Endometrium (tissue), 2 donors: ENCODE data around the gene AMN1.

Source experiments
- FAIRE-seq: peaks from 2 replicates; lab custom pipeline; 2012; peaks lifted over from hg19 to GRCh38; lab: Jason Lieb, UNC
- donor health status: control.
- donor health status: control.

AMN1 gene

DNA sequence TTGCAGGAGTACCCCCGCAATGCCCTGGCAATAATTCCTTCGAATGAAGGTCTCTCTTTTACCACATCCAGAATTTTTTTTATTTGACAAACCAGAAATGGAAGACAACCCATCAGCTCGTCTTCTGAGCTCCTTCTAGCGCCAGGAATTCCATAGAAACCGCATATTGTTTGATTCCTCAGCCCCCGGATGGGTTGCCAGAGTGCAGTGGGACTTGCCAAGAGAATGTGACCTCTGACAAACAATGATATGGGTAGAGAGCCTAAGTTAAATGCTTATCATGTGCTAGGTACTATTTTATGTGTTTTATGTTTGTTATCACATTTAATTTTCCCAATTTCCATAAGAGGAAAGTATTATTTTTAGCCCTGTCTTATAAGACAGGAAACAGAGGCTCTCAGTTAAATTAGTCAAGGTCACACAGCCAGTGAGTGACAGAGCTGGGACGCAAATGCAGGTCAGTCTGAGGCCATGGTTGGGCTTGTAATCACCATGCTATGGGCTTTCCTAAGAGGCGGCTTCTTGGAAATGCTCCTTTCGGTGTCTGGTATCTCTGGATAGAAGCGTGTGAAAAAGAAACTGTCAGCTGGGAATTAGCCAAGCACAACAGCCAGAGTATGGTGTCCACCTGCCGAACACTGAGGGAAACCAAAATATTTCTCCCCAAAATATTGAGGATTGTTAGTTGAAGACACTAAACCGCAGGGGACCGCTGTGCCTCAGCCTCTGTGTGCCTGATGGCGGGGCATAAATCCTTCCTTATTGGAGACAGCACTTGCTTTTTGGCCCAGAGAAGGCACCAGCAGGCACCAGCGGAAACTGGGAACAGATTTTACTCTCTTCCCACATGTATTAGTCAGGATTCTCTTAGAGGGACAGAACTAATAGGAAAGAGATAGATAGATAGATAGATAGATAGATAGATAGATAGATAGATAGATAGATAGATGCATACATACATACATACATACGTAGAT is 98.8 kb downstream of the AMN1 start:
- FAIRE-seq = no peak

GRCh38 chr12:31627456-31628054 is 101.3 kb downstream of the AMN1 start:
- FAIRE-seq = no peak

DNA sequence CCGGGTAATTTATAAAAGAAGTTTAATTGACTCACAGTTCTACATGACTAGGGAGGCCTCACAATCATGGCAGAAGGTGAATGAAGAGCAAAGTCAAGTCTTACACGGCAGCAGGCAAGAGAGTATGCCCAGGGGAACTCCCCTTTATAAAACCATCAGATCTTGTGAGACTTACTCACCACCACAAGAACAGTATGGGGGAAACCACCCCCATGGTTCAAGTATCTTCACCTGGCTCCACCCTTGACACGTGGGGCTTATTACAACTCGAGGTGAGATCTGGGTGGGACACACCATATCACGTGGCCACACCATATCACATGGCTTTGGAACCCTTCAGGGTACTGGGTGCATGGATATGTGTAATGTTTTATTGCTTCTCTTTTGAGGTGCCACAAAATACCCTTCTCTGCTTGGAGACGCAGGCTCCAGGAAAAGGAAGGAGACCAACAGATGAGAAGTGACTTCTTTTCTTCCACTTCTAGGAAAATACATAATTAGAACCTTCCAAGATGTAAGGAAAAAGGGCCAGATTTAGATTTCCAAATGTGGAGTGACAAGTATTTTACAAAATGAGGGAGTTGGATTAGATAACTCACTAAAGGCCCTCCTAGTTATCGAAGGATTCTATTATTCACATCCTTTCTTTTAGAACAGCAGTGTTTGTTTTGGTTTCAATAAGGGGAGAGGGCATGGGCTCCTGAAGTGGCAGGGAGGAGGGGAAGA is 102.4 kb downstream of the AMN1 start:
- FAIRE-seq = no peak

- FAIRE-seq = no peak
Observed at GRCh38 chr12:31622038-31622437, 106.8 kb downstream of the AMN1 start.
